ENCODE results near the gene PTPRH. TPM values are rescaled to one million over a fixed set of nuclear protein-coding genes. Genes with fewer than 3 reads are reported as not detected.

The PTPRH gene
- polyA plus RNA-seq, 1 of the 3 experiments (the other 2 are of a cell fraction): 1.1 TPM

DNA sequence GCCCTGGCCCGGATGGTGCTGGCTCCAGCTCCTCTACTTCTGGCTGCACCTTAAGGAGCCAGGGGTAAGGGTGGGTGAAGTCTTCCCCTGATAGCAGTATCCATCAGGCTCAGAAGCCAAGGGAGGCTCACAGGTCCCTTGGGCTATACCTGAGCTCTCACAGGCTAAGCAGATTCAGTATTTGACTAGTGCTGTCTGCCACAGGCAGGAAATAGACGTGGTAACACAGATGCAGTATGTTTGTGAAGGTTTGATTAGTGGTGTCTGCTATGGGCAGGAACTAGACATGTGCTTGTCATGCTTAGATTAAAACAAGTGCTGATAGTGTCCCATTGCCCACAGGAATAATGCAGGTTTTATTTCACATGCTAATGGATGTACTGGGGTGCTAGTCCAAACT, 33.2 kb downstream of the PTPRH start:
- H3K9me3 ChIP-seq: no peaks in the 10 kb centered on the region
- H3K79me2 ChIP-seq (ENCODE audit: insufficient read depth): no peaks in the 10 kb centered on the region
- peaks cover 24% of the 10 kb centered on the region for H3K27me3 ChIP-seq (ENCODE audit: insufficient read depth)
- WGBS (ENCODE audit: low lambda C conversion rate): 0% methylated on average over 1 of the region's 2 CpGs
- H4K20me1 ChIP-seq (ENCODE audit: insufficient read depth): no peaks in the 10 kb centered on the region
- H3K9me2 ChIP-seq: no peaks in the 10 kb centered on the region
- H3K27ac ChIP-seq (ENCODE audit: low read depth in 2 of 2, low read length in 1 of 2): no peak overlapping the region
- peaks cover 0 to 6% of the 10 kb centered on the region in 2 experiments; a peak in 1 of 4 replicates for H3K4me1 ChIP-seq (ENCODE audit: control insufficient read depth in 1 of 2, insufficient read depth in 2 of 2, low read depth in 1 of 2, low read length in 1 of 2)
- H2AFZ ChIP-seq (ENCODE audit: low read depth): no peak overlapping the region
- no peaks in the 10 kb centered on the region for H3F3A ChIP-seq (replicated peaks; ENCODE audit: insufficient read depth)
- POLR2A ChIA-PET: no interaction called here
- no peak for DNase-seq
- H3K4me2 ChIP-seq: no peak overlapping the region
- no peak overlapping the region for H3K4me3 ChIP-seq (ENCODE audit: low read depth in 2 of 2, low read length in 1 of 2)
- H3K9ac ChIP-seq: no peak overlapping the region
- CTCF ChIA-PET: interaction anchor here (1.0 to 1.9 kb wide), 3 partner anchors 10 to 291 kb away, joined by 3 to 7 read pairs (median 6); partner anchors contain the start of gene DNAAF3
- no peaks in the 10 kb centered on the region for H3K36me3 ChIP-seq (replicated peaks in 1 of 2; ENCODE audit: control insufficient read depth in 1 of 2, insufficient read depth in 2 of 2, low read length in 1 of 2)
- no peak for TF ChIP-seq TEAD4 (IDR thresholded peaks at IDR 0.05; ENCODE audit: borderline replicate concordance, insufficient read depth)
- no peak for TF ChIP-seq FOXJ3 (CRISPR knock-in tag; IDR thresholded peaks at IDR 0.05)
- no peak for TF ChIP-seq JUND (IDR thresholded peaks at IDR 0.05)
- no peak for TF ChIP-seq ELF1 (IDR thresholded peaks at IDR 0.05)
- no peak for TF ChIP-seq SIN3A (IDR thresholded peaks at IDR 0.05; ENCODE audit: borderline replicate concordance, low read depth, low read length)
- TF ChIP-seq USF2 (IDR thresholded peaks at IDR 0.05; ENCODE audit: borderline replicate concordance, low read depth, low read length): no peak
- no peak for TF ChIP-seq GATA2 (CRISPR knock-in tag; IDR thresholded peaks at IDR 0.05)
- TF ChIP-seq EP300 (IDR thresholded peaks at IDR 0.05; ENCODE audit: borderline replicate concordance in 1 of 2, low read depth in 1 of 2, low read length in 1 of 2): no peak
- TF ChIP-seq YY1 (IDR thresholded peaks at IDR 0.05; ENCODE audit: low read depth): no peak
- TF ChIP-seq, protein P1, sequence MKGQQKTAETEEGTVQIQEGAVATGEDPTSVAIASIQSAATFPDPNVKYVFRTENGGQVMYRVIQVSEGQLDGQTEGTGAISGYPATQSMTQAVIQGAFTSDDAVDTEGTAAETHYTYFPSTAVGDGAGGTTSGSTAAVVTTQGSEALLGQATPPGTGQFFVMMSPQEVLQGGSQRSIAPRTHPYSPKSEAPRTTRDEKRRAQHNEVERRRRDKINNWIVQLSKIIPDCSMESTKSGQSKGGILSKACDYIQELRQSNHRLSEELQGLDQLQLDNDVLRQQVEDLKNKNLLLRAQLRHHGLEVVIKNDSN (IDR thresholded peaks at IDR 0.05; ENCODE audit: borderline replicate concordance, low read depth): no peak

- peaks cover 0 to 6% of the 10 kb centered on the region in 2 experiments; a peak in 1 of 4 replicates for H3K4me1 ChIP-seq (ENCODE audit: control insufficient read depth in 1 of 2, insufficient read depth in 2 of 2, low read depth in 1 of 2, low read length in 1 of 2)
- no peaks in the 10 kb centered on the region for H3K79me2 ChIP-seq (ENCODE audit: insufficient read depth)
- no peak overlapping the region for H3K4me2 ChIP-seq
- H3K36me3 ChIP-seq (replicated peaks in 1 of 2; ENCODE audit: control insufficient read depth in 1 of 2, insufficient read depth in 2 of 2, low read length in 1 of 2): no peaks in the 10 kb centered on the region
- H3K9me3 ChIP-seq: no peaks in the 10 kb centered on the region
- H3F3A ChIP-seq (replicated peaks; ENCODE audit: insufficient read depth): no peaks in the 10 kb centered on the region
- H4K20me1 ChIP-seq (ENCODE audit: insufficient read depth): no peaks in the 10 kb centered on the region
- CTCF ChIA-PET: interaction anchor here (0.8 to 1.9 kb wide), 4 partner anchors 15 to 292 kb away, joined by 3 to 7 read pairs (median 3); no protein-coding TSS in a partner anchor
- 87% methylated on average over 18 of the region's 43 CpGs for WGBS (ENCODE audit: low lambda C conversion rate)
- H3K27ac ChIP-seq (ENCODE audit: low read depth in 2 of 2, low read length in 1 of 2): no peak overlapping the region
- H3K9ac ChIP-seq: no peak overlapping the region
- H3K4me3 ChIP-seq (ENCODE audit: low read depth in 2 of 2, low read length in 1 of 2): no peak overlapping the region
- no peaks in the 10 kb centered on the region for H3K9me2 ChIP-seq
- H3K27me3 ChIP-seq (ENCODE audit: insufficient read depth): peaks cover 24% of the 10 kb centered on the region; the same call in 1 of the 2 replicates
- POLR2A ChIA-PET: no interaction called here
- no peak overlapping the region for H2AFZ ChIP-seq (ENCODE audit: low read depth)
- DNase-seq: no peak
- TF ChIP-seq USF2 (IDR thresholded peaks at IDR 0.05; ENCODE audit: borderline replicate concordance, low read depth, low read length) (no peak), YY1 (IDR thresholded peaks at IDR 0.05; ENCODE audit: low read depth) (no peak), MAX (IDR thresholded peaks at IDR 0.05; ENCODE audit: low read depth) (no peak), GABPA (IDR thresholded peaks at IDR 0.05; ENCODE audit: low read depth) (no peak), FOSL2 (IDR thresholded peaks at IDR 0.05; ENCODE audit: borderline replicate concordance, low read depth) (no peak), RXRA (IDR thresholded peaks at IDR 0.05; ENCODE audit: borderline replicate concordance, low read depth) (no peak), EZH2phosphoT487 (IDR thresholded peaks at IDR 0.05; ENCODE audit: borderline replicate concordance, low read depth) (no peak), CHD2 (IDR thresholded peaks at IDR 0.05; ENCODE audit: low read length, partially characterized antibody) (no peak), MEF2A (IDR thresholded peaks at IDR 0.05; ENCODE audit: borderline replicate concordance, low read depth) (no peak), NRF1 (IDR thresholded peaks at IDR 0.05; ENCODE audit: low read depth, low read length) (no peak), SMC3 (IDR thresholded peaks at IDR 0.05; ENCODE audit: low read depth, low read length) (no peak), RFX5 (IDR thresholded peaks at IDR 0.05; ENCODE audit: low read length) (no peak), TCF12 (IDR thresholded peaks at IDR 0.05) (no peak)
- TF ChIP-seq, protein P1 (IDR thresholded peaks at IDR 0.05; ENCODE audit: borderline replicate concordance, low read depth): no peak
- TF ChIP-seq, protein P2, sequence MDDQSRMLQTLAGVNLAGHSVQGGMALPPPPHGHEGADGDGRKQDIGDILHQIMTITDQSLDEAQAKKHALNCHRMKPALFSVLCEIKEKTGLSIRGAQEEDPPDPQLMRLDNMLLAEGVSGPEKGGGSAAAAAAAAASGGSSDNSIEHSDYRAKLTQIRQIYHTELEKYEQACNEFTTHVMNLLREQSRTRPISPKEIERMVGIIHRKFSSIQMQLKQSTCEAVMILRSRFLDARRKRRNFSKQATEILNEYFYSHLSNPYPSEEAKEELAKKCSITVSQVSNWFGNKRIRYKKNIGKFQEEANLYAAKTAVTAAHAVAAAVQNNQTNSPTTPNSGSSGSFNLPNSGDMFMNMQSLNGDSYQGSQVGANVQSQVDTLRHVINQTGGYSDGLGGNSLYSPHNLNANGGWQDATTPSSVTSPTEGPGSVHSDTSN (IDR thresholded peaks at IDR 0.05): no peak
These were observed 34.0 kb downstream of the PTPRH start for GRCh38 chr19:55175117-55175867.

Measured in SK-N-SH (cell line).